Adrenal gland (tissue), 12 donors: ENCODE results near the gene HIPK4. TPM values are rescaled to one million over a fixed set of nuclear protein-coding genes. Genes with fewer than 3 reads are reported as not detected.

Source experiments
- DNase-seq, 7 donors: peaks; one replicate each; pipeline ENCODE4 v3.0.0-alpha.2; 2019 to 2020
- H3K27ac ChIP-seq, 5 donors: fragments of 200-600 bp; sonication (generic) in 4 of 5; 1 replicate in 3 of 5; 2 replicates in 2 of 5; pipeline versions ENCODE4 v1.5.1 to v1.8.0; 2016 to 2020; ENCODE audit warnings: mild to moderate bottlenecking in 1 of 5
- H3K27me3 ChIP-seq: fragments of 200-600 bp; 2 replicates; pipeline ENCODE4 v1.8.0; 2021
- H3K36me3 ChIP-seq, 2 donors: fragments of 200-600 bp; replicated peaks in 1 of 2; 1 replicate in 1 of 2; 2 replicates in 1 of 2; pipeline versions ENCODE4 v1.5.1 to v1.8.0; 2018 to 2022
- H3K4me1 ChIP-seq, 2 donors: fragments of 200-600 bp; replicated peaks in 1 of 2; 1 replicate in 1 of 2; 2 replicates in 1 of 2; pipeline versions ENCODE4 v1.5.1 to v1.8.0; 2018 to 2021
- H3K4me3 ChIP-seq, 4 donors: fragments of 200-600 bp; sonication (generic) in 3 of 4; one replicate each; pipeline ENCODE4 v1.5.1; 2016 to 2018
- H3K9me3 ChIP-seq, 3 donors: fragments of 200-600 bp; sonication (generic) in 1 of 3; replicated peaks in 1 of 3; 1 replicate in 2 of 3; 2 replicates in 1 of 3; pipeline versions ENCODE4 v1.5.1 to v1.8.0; 2016 to 2021
- POLR2A ChIP-seq, 2 donors: fragments of 450-650 bp; IDR thresholded peaks; one replicate each; pipeline ENCODE4 v1.6.1; 2017; ENCODE audit warnings: antibody characterized with exemption in 2 of 2, mild to moderate bottlenecking in 2 of 2, moderate library complexity in 1 of 2
- WGBS, 4 donors: extraction: QIAGEN DNeasy Blood & Tissue Kit in 2 of 4; methylation state at CpG; one replicate each; pipeline versions ENCODE4 v1.1.5 to v1.1.7; 2013 to 2017; 5-methylcytosine and 5-hydroxymethylcytosine counted together
- intact Hi-C, 2 donors: fragments of 100-400 bp; cut with DNase I; formaldehyde crosslinking; loops; one replicate each; pipeline versions ENCODE4 v1.14.1 to v1.15.0; 2022 to 2023
- polyA plus RNA-seq, 3 donors: library from polyadenylated mRNA; stranded (reverse); fragments of 200-250 nt in 2 of 3; fragments of 350-450 nt in 1 of 3; fragmentation: Illumina TruSeq in 1 of 3; extraction: RNeasy Lipid Tissue Mini Kit (QIAGEN cat#74804) in 1 of 3; gene quantifications; one replicate each; pipeline ENCODE4 v1.2.3, GENCODE V29; 2013 to 2014
- total RNA-seq, 9 donors: library from RNA; depleted of rRNA in 4 of 9; stranded (reverse); fragments of >200 nt in 4 of 9; fragments of 120-200 nt in 1 of 9; fragmentation: NEBNext Ultra II Directional in 1 of 9; extraction: Animal tissue kit (Norgen Biotek cat#: 25700) in 1 of 9; gene quantifications; one replicate each; pipeline versions ENCODE4 v1.1.0 to v1.2.4, GENCODE V29; 2013 to 2023
- TF ChIP-seq, protein P1 (sequence below), 6 experiments: fragments of 450-650 bp in 4 of 6; fragments of 200-600 bp in 2 of 6; sonication (generic) in 1 of 6; IDR thresholded peaks; 1 replicate in 5 of 6; 2 replicates in 1 of 6; pipeline versions ENCODE4 v1.5.1 to v1.8.0; 2016 to 2021; ENCODE audit warnings: antibody characterized with exemption in 6 of 6, mild to moderate bottlenecking in 2 of 6, moderate library complexity in 1 of 6
- donor health status: healthy with polysubstance abuse.
- donor health status: Bipolar disorder and iron deficiency.
- donor health status: DM: yes; HTN: yes; CAD: no.
- donor health status: DM: no; HTN: no; CAD: no.
- donor health status: DM: no; HTN: no; CAD: no.
- donor health status: DM: yes; HTN: yes; CAD: no.

HIPK4 gene
- total and polyA plus RNA-seq, 12 donors, result 0.06 to 0.34 (median 0.20) TPM; not detected in 3

DNA sequence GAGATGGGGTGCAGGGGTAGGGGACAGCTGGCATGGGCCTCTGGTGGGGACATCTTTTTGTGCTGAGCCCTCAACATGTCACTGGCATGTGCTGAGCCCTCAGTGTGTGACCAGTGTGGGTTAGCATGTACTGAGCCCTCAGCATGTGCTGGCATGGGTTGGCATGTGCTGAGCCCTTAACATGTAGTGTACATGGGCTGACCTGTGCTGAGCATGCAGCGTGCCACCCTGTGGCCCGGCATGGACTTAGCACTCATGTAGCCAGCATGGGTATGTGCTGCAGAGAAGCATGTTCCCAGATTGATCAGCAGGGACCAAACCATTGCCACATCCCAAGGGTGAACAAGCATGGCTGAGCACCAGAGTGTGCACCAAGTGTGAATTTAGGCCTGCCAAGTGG lies 11.5 kb downstream of the HIPK4 start:
- Histone ChIP-seq H3K27me3 (no peaks in the 10 kb centered on the region), H3K27ac (no peak overlapping the region), H3K9me3 (no peaks in the 10 kb centered on the region), H3K4me3 (no peak overlapping the region), H3K4me1 (no peaks in the 10 kb centered on the region), H3K36me3 (peaks cover 0 to 47% of the 10 kb centered on the region in 2 donors)
- peak in 1 of 7 donors; percentile 19 for DNase-seq
- TF ChIP-seq POLR2A (IDR thresholded peaks at IDR 0.05), result no peak
- TF ChIP-seq, protein P1, sequence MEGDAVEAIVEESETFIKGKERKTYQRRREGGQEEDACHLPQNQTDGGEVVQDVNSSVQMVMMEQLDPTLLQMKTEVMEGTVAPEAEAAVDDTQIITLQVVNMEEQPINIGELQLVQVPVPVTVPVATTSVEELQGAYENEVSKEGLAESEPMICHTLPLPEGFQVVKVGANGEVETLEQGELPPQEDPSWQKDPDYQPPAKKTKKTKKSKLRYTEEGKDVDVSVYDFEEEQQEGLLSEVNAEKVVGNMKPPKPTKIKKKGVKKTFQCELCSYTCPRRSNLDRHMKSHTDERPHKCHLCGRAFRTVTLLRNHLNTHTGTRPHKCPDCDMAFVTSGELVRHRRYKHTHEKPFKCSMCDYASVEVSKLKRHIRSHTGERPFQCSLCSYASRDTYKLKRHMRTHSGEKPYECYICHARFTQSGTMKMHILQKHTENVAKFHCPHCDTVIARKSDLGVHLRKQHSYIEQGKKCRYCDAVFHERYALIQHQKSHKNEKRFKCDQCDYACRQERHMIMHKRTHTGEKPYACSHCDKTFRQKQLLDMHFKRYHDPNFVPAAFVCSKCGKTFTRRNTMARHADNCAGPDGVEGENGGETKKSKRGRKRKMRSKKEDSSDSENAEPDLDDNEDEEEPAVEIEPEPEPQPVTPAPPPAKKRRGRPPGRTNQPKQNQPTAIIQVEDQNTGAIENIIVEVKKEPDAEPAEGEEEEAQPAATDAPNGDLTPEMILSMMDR (IDR thresholded peaks at IDR 0.05), result no peak
- WGBS, 4 donors, result 88 to 100% (median 91%) methylated on average over 1 to 2 of the region's 2 CpGs; no CpG with 5 or more reads in 1 of the 4 donors
- intact Hi-C loops, result loop anchor here in 1 of 2 donors (10.0 kb wide), 1 partner anchor 74 kb away; no protein-coding TSS in a partner anchor

DNA sequence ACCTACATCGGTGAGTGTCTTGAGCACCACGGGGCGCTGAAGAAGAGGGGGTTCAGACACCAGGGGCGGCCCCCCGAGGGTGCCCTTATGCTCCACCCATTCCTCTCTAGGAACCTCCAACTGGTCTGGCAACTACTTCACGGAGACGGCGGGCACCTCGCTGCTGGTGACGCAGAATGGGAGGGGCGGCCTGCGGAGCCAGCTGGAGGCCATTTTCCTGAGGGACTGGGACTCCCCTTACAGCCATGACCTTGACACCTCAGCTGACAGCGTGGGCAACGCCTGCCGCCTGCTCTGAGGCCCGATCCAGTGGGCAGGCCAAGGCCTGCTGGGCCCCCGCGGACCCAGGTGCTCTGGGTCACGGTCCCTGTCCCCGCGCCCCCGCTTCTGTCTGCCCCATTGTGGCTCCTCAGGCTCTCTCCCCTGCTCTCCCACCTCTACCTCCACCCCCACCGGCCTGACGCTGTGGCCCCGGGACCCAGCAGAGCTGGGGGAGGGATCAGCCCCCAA lies 12.1 kb downstream of the HIPK4 start:
- H3K4me1 ChIP-seq, result no peaks in the 10 kb centered on the region
- TF ChIP-seq, protein P1 (IDR thresholded peaks at IDR 0.05), result no peak
- H3K4me3 ChIP-seq, result no peak overlapping the region
- 80 to 92% (median 84%) methylated on average over 9 to 25 of the region's 25 CpGs for WGBS, 4 donors
- H3K27ac ChIP-seq, result no peak overlapping the region
- intact Hi-C loops, result loop anchor here in 1 of 2 donors (10.0 kb wide), 1 partner anchor 73 kb away; no protein-coding TSS in a partner anchor
- peak in 1 of 7 donors; percentile 17 for DNase-seq
- no peaks in the 10 kb centered on the region for H3K9me3 ChIP-seq
- peaks cover 0 to 53% of the 10 kb centered on the region in 2 donors for H3K36me3 ChIP-seq
- no peaks in the 10 kb centered on the region for H3K27me3 ChIP-seq

DNA sequence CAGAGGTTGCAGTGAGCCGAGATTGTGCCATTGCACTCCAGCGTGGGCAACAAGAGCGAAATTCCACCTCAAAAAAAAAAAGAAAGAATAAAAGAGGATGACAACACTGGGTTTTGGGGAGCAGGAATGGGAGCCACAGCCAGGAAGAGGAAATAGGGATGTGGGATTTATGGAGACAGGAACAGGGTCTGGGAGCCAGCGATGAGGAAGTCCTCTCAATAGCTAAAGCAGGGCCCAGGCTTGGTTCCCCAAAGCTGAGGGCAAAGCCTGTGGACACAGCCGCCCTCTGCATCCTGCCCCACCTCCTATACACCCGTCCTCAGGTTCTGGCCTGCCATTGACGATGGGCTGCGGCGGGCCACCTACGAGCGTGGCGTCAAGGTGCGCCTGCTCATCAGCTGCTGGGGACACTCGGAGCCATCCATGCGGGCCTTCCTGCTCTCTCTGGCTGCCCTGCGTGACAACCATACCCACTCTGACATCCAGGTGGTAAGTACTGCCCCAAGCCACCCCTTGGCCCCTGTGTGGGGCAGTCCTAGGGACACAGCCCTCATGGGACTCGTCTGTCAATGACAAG lies 13.6 kb downstream of the HIPK4 start:
- Histone ChIP-seq H3K27ac (no peak overlapping the region), H3K9me3 (no peaks in the 10 kb centered on the region), H3K27me3 (no peaks in the 10 kb centered on the region), H3K4me3 (no peak overlapping the region), H3K36me3 (peaks cover 0 to 69% of the 10 kb centered on the region in 2 donors), H3K4me1 (no peaks in the 10 kb centered on the region)
- TF ChIP-seq POLR2A (IDR thresholded peaks at IDR 0.05), result no peak
- TF ChIP-seq, protein P1 (IDR thresholded peaks at IDR 0.05), result no peak
- peak in 1 of 7 donors; percentile 17 for DNase-seq
- intact Hi-C loops, result loop anchor here in 1 of 2 donors (10.0 kb wide), 1 partner anchor 72 kb away; no protein-coding TSS in a partner anchor
- WGBS, 4 donors, result 87 to 95% (median 89%) methylated on average over 5 to 17 of the region's 17 CpGs

DNA sequence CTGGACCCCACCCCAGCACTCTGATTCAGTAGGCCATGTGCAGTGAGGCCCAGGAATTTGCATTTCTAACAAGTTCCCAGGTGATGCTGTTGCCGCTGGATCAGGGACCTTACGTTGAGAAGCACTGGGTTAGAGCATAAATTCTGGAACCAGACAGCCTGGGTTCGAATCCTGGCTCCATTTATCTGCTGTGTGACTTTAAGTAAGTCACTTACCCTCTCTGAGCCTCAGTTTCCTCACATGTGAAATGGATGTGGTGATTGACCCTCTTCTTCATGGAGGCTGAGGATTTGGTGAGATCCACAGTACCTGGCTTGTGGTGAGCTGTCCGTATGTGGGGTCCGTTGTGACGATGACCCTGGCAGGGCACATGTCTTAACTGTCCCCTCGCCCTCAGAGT lies 15.9 kb downstream of the HIPK4 start:
- Histone ChIP-seq H3K4me3 (no peak overlapping the region), H3K36me3 (peaks cover 0 to 90% of the 10 kb centered on the region in 2 donors), H3K27me3 (no peaks in the 10 kb centered on the region), H3K27ac (no peak overlapping the region), H3K4me1 (no peaks in the 10 kb centered on the region), H3K9me3 (no peaks in the 10 kb centered on the region)
- TF ChIP-seq POLR2A (IDR thresholded peaks at IDR 0.05), result no peak
- TF ChIP-seq, protein P1 (IDR thresholded peaks at IDR 0.05), result no peak
- peak in 1 of 7 donors; percentile 15 for DNase-seq
- 90 to 97% (median 94%) methylated on average over 6 to 7 of the region's 7 CpGs for WGBS, 4 donors
- intact Hi-C loops, result loop anchor here in 1 of 2 donors (10.0 kb wide), 1 partner anchor 69 kb away; no protein-coding TSS in a partner anchor
